HS-5 (cell line): Measurements from ENCODE around the gene OFD1.

Source experiments
- DNase-seq: peaks from one replicate; pipeline ENCODE4 v3.0.0-alpha.2; 2012; ENCODE audit warnings: low read depth

Gene OFD1

GRCh38 chrX:13734278-13735172 lies at the start of gene OFD1, which contains the start of gene TRAPPC2:
OFD1 (plus strand) TSS chrX:13734748; CDS start chrX:13735072, 324 bp downstream.
TRAPPC2 (minus strand) TSS chrX:13734620; CDS start chrX:13719963, 14,657 bp downstream.
- peak; percentile 68 for DNase-seq

GRCh38 chrX:13685126-13685763 lies 49.3 kb upstream of the OFD1 start:
- DNase-seq: no peak

- DNase-seq: no peak
Measured at GRCh38 chrX:13687203-13687602, 47.3 kb upstream of the OFD1 start.

GRCh38 chrX:13688384-13688957 lies 46.1 kb upstream of the OFD1 start:
- no peak for DNase-seq

GRCh38 chrX:13688958-13689740 lies 45.4 kb upstream of the OFD1 start, which contains the start of gene RAB9A:
RAB9A (plus strand) TSS chrX:13689128; CDS start chrX:13708747, 19,619 bp downstream.
- DNase-seq: no peak

- DNase-seq: no peak
Measured at GRCh38 chrX:13689741-13690211, 44.8 kb upstream of the OFD1 start.

GRCh38 chrX:13690836-13691235 lies 43.7 kb upstream of the OFD1 start:
- no peak for DNase-seq

- DNase-seq: no peak
Measured at GRCh38 chrX:13691841-13692371, 42.6 kb upstream of the OFD1 start.

GRCh38 chrX:13692771-13693231 lies 41.7 kb upstream of the OFD1 start:
- no peak for DNase-seq

- DNase-seq: no peak
Measured at GRCh38 chrX:13693341-13693961, 41.1 kb upstream of the OFD1 start.

GRCh38 chrX:13694359-13694758 lies 40.2 kb upstream of the OFD1 start:
- no peak for DNase-seq

- no peak for DNase-seq
Measured at GRCh38 chrX:13694983-13695382, 39.6 kb upstream of the OFD1 start.

GRCh38 chrX:13695601-13696115 lies 38.9 kb upstream of the OFD1 start:
- no peak for DNase-seq

GRCh38 chrX:13697455-13697854 lies 37.1 kb upstream of the OFD1 start:
- DNase-seq: no peak

GRCh38 chrX:13697976-13698375 lies 36.6 kb upstream of the OFD1 start:
- DNase-seq: no peak

GRCh38 chrX:13698432-13698831 lies 36.1 kb upstream of the OFD1 start:
- DNase-seq: no peak

- no peak for DNase-seq
Measured at GRCh38 chrX:13699183-13699826, 35.2 kb upstream of the OFD1 start.

- DNase-seq: no peak
Measured at GRCh38 chrX:13700380-13700779, 34.2 kb upstream of the OFD1 start.

- DNase-seq: no peak
Measured at GRCh38 chrX:13702111-13702789, 32.3 kb upstream of the OFD1 start.

- DNase-seq: no peak
Measured at GRCh38 chrX:13703135-13703534, 31.4 kb upstream of the OFD1 start.
